Parathyroid adenoma (tissue), 2 donors: ENCODE data around the gene PXDN.

Experiments
- H2AFZ ChIP-seq: fragments of 300-600 bp; sonication (generic); one replicate; pipeline ENCODE4 v1.7.0; 2017; ENCODE audit warnings: antibody characterized with exemption, mild to moderate bottlenecking
- H3K27ac ChIP-seq: fragments of 300-600 bp; sonication (generic); one replicate; pipeline ENCODE4 v1.7.0; 2017
- H3K27me3 ChIP-seq: fragments of 300-600 bp; sonication (generic); one replicate; pipeline ENCODE4 v1.7.0; 2017; ENCODE audit warnings: low read length; ENCODE audit not compliant: control insufficient read depth, insufficient read depth
- H3K36me3 ChIP-seq: fragments of 300-600 bp; sonication (generic); one replicate; pipeline ENCODE4 v1.7.0; 2017; ENCODE audit warnings: low read length; ENCODE audit not compliant: control insufficient read depth, insufficient read depth
- H3K4me1 ChIP-seq: fragments of 300-600 bp; sonication (generic); one replicate; pipeline ENCODE4 v1.7.0; 2017; ENCODE audit warnings: control low read depth
- H3K4me2 ChIP-seq: fragments of 300-600 bp; sonication (generic); one replicate; pipeline ENCODE4 v1.7.0; 2017; ENCODE audit warnings: low read length
- H3K4me3 ChIP-seq: fragments of 300-600 bp; sonication (generic); one replicate; pipeline ENCODE4 v1.7.0; 2017; ENCODE audit warnings: low read depth, low read length
- H3K79me2 ChIP-seq: fragments of 300-600 bp; sonication (generic); one replicate; pipeline ENCODE4 v1.7.0; 2017; ENCODE audit warnings: control low read depth
- H3K9ac ChIP-seq: fragments of 300-600 bp; sonication (generic); one replicate; pipeline ENCODE4 v1.7.0; 2017; ENCODE audit warnings: mild to moderate bottlenecking
- H3K9me3 ChIP-seq: fragments of 300-600 bp; sonication (generic); one replicate; pipeline ENCODE4 v1.7.0; 2017; ENCODE audit warnings: low read length; ENCODE audit not compliant: control insufficient read depth
- TF ChIP-seq, protein P1 (sequence below): fragments of 300-600 bp; sonication (generic); IDR thresholded peaks from one replicate; pipeline ENCODE4 v1.7.0; 2017; ENCODE audit warnings: antibody characterized with exemption, mild to moderate bottlenecking
- donor health status: primary hyperparathyroidism.

Gene PXDN

GRCh38 chr2:1607971-1608688 lies 136.2 kb downstream of the PXDN start:
- H2AFZ ChIP-seq = no peak overlapping the region
- H3K9me3 ChIP-seq = no peaks in the 10 kb centered on the region
- H3K4me2 ChIP-seq = no peak overlapping the region
- TF ChIP-seq, protein P1, sequence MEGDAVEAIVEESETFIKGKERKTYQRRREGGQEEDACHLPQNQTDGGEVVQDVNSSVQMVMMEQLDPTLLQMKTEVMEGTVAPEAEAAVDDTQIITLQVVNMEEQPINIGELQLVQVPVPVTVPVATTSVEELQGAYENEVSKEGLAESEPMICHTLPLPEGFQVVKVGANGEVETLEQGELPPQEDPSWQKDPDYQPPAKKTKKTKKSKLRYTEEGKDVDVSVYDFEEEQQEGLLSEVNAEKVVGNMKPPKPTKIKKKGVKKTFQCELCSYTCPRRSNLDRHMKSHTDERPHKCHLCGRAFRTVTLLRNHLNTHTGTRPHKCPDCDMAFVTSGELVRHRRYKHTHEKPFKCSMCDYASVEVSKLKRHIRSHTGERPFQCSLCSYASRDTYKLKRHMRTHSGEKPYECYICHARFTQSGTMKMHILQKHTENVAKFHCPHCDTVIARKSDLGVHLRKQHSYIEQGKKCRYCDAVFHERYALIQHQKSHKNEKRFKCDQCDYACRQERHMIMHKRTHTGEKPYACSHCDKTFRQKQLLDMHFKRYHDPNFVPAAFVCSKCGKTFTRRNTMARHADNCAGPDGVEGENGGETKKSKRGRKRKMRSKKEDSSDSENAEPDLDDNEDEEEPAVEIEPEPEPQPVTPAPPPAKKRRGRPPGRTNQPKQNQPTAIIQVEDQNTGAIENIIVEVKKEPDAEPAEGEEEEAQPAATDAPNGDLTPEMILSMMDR = no peak
- H3K4me3 ChIP-seq = no peak overlapping the region
- H3K79me2 ChIP-seq = no peaks in the 10 kb centered on the region
- H3K36me3 ChIP-seq = no peaks in the 10 kb centered on the region
- H3K27me3 ChIP-seq = no peaks in the 10 kb centered on the region
- H3K27ac ChIP-seq = no peak overlapping the region
- no peaks in the 10 kb centered on the region for H3K4me1 ChIP-seq
- H3K9ac ChIP-seq = no peak overlapping the region

- no peaks in the 10 kb centered on the region for H3K79me2 ChIP-seq
- no peak overlapping the region for H3K9ac ChIP-seq
- H3K4me2 ChIP-seq = no peak overlapping the region
- no peak overlapping the region for H3K27ac ChIP-seq
- TF ChIP-seq, protein P1 = no peak
- no peaks in the 10 kb centered on the region for H3K27me3 ChIP-seq
- no peak overlapping the region for H3K4me3 ChIP-seq
- H3K36me3 ChIP-seq = no peaks in the 10 kb centered on the region
- H3K4me1 ChIP-seq = no peaks in the 10 kb centered on the region
- no peaks in the 10 kb centered on the region for H3K9me3 ChIP-seq
- H2AFZ ChIP-seq = no peak overlapping the region
These were observed 136.9 kb downstream of the PXDN start for GRCh38 chr2:1607236-1607920.

- Histone ChIP-seq H3K27me3 (no peaks in the 10 kb centered on the region), H3K27ac (no peak overlapping the region), H3K79me2 (no peaks in the 10 kb centered on the region), H3K4me1 (no peaks in the 10 kb centered on the region), H3K9me3 (no peaks in the 10 kb centered on the region), H2AFZ (no peak overlapping the region), H3K4me2 (no peak overlapping the region), H3K4me3 (no peak overlapping the region), H3K36me3 (no peaks in the 10 kb centered on the region), H3K9ac (no peak overlapping the region)
- TF ChIP-seq, protein P1 = no peak
These were observed 137.7 kb downstream of the PXDN start for GRCh38 chr2:1606421-1607235.

DNA sequence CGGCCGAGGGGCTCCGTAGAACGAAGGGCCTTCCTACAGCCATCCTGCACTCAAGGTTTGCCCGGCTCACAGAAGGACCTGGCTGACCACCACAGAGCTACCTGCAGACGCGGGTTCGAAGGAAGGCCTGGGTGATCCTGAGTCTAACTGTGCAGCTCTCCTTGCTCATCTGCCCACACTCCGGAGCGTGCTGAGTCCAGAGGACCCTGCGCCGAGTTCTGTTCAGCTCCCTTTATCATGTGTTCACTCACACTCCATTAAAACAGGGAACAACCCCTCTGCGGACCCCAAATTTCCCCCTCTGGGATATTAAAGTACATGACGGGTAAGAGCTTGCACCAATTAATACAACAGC lies 138.3 kb downstream of the PXDN start:
- H2AFZ ChIP-seq = no peak overlapping the region
- no peak overlapping the region for H3K27ac ChIP-seq
- H3K4me3 ChIP-seq = no peak overlapping the region
- H3K4me1 ChIP-seq = no peaks in the 10 kb centered on the region
- TF ChIP-seq, protein P1 = no peak
- no peaks in the 10 kb centered on the region for H3K27me3 ChIP-seq
- H3K9me3 ChIP-seq = no peaks in the 10 kb centered on the region
- H3K36me3 ChIP-seq = no peaks in the 10 kb centered on the region
- H3K4me2 ChIP-seq = no peak overlapping the region
- no peaks in the 10 kb centered on the region for H3K79me2 ChIP-seq
- no peak overlapping the region for H3K9ac ChIP-seq
